HepG2 (cell line): ENCODE results near the gene PRKCE. TPM values are rescaled to one million over a fixed set of nuclear protein-coding genes. Genes with fewer than 3 reads are reported as not detected.

Experiments used
- ATAC-seq: fragments of 200-7000 bp; cut with Tn5 transposase; 3 replicates; pipeline ENCODE4 v1.9.1; 2020; ENCODE audit warnings: mild to moderate bottlenecking, moderate library complexity
- BruUV-seq: library from RNA; stranded (reverse); fragments of 400-500 nt; replicated peaks from 2 replicates; lab custom pipeline; 2021; lab: Mats Ljungman, UMichigan
- CTCF ChIA-PET: fragments of 300-600 bp; formaldehyde crosslinking; extraction: SDS; loops from one replicate; lab custom pipeline; 2021; ENCODE audit warnings: low total read pairs, inconsistent platforms, low intra/inter-chr PET ratio; lab: Yijun Ruan, JAX
- POLR2A ChIA-PET: fragments of 350-600 bp; sonication (Branson Sonifier 250); formaldehyde crosslinking; loops from one replicate; lab custom pipeline; 2020; ENCODE audit warnings: antibody characterized with exemption, inconsistent platforms; lab: Yijun Ruan, JAX
- DNase-seq: peaks from one replicate; pipeline ENCODE4 v3.0.0-alpha.2; 2015; ENCODE audit warnings: low spot score
- FAIRE-seq: peaks from 3 replicates; lab custom pipeline; 2011; peaks lifted over from hg19 to GRCh38; lab: Jason Lieb, UNC
- H2AFZ ChIP-seq: one replicate; pipeline ENCODE4 v1.6.1; 2011; ENCODE audit warnings: low read length, inconsistent platforms
- H3K27ac ChIP-seq: fragments of 300-600 bp; 3 replicates; pipeline ENCODE4 v1.8.0; 2011; ENCODE audit warnings: mixed run types, mild to moderate bottlenecking, mixed read lengths, low read length, inconsistent platforms; ENCODE audit not compliant: insufficient read depth; ENCODE audit errors: extremely low read length
- H3K27me3 ChIP-seq, 2 experiments: fragments of 200-600 bp in 1 of 2; 2 replicates in 1 of 2; 3 replicates in 1 of 2; pipeline versions ENCODE4 v1.6.0 to v1.8.0; 2011; ENCODE audit warnings: low read length in 2 of 2, mild to moderate bottlenecking in 2 of 2, moderate library complexity in 2 of 2, inconsistent platforms in 1 of 2; ENCODE audit not compliant: insufficient read depth in 2 of 2, control insufficient read depth in 1 of 2
- H3K36me3 ChIP-seq, 2 experiments: fragments of 200-600 bp in 1 of 2; replicated peaks in 1 of 2; 2 replicates in 1 of 2; 3 replicates in 1 of 2; pipeline versions ENCODE4 v1.5.1 to v1.8.0; 2011; ENCODE audit warnings: low read length in 2 of 2, inconsistent platforms in 1 of 2; ENCODE audit not compliant: insufficient read depth in 2 of 2, control insufficient read depth in 1 of 2
- H3K4me1 ChIP-seq: 2 replicates; pipeline ENCODE4 v1.5.1; 2012; ENCODE audit warnings: low read length, inconsistent platforms; ENCODE audit not compliant: insufficient read depth
- H3K4me2 ChIP-seq: 2 replicates; pipeline ENCODE4 v1.6.0; 2011; ENCODE audit warnings: low read depth, low read length, inconsistent platforms
- H3K4me3 ChIP-seq, 3 experiments: fragments of 200-600 bp in 1 of 3; sonication (generic), shearing (Covaris generic) in 1 of 3; replicated peaks in 1 of 3; 2 replicates each; pipeline ENCODE4 v1.5.1; 2011 to 2016; ENCODE audit warnings: low read length in 3 of 3, inconsistent platforms in 2 of 3, low read depth in 2 of 3, mild to moderate bottlenecking in 2 of 3, control low read depth in 1 of 3, mixed read lengths in 1 of 3; ENCODE audit not compliant: insufficient read depth in 1 of 3
- H3K79me2 ChIP-seq: one replicate; pipeline ENCODE4 v1.6.1; 2011; ENCODE audit warnings: low read length, inconsistent platforms; ENCODE audit not compliant: insufficient read depth
- H3K9ac ChIP-seq: 2 replicates; pipeline ENCODE4 v1.6.0; 2011; ENCODE audit warnings: mild to moderate bottlenecking, low read depth, low read length, inconsistent platforms; ENCODE audit not compliant: insufficient read depth
- H3K9me3 ChIP-seq: 2 replicates; pipeline ENCODE4 v1.5.1; 2012; ENCODE audit warnings: mild to moderate bottlenecking, low read length
- H4K20me1 ChIP-seq: 2 replicates; pipeline ENCODE4 v1.6.0; 2011; ENCODE audit warnings: inconsistent platforms, mild to moderate bottlenecking, low read length, moderate library complexity; ENCODE audit not compliant: insufficient read depth
- CEBPZ ChIP-seq: IDR thresholded peaks from 2 replicates; pipeline ENCODE4 v1.6.1; 2012; ENCODE audit warnings: low read length, improper control_type of control experiment
- EED ChIP-seq: sonication (generic); formaldehyde crosslinking; IDR thresholded peaks from 2 replicates; pipeline ENCODE4 v1.5.0; 2020; ENCODE audit warnings: mild to moderate bottlenecking, missing genetic modification reagents
- HIVEP1 ChIP-seq: sonication (generic); formaldehyde crosslinking; IDR thresholded peaks from 2 replicates; pipeline ENCODE4 v1.4.0; 2020; ENCODE audit warnings: mild to moderate bottlenecking, missing genetic modification reagents
- KLF13 ChIP-seq: sonication (generic); formaldehyde crosslinking; IDR thresholded peaks from 2 replicates; pipeline ENCODE4 v1.4.0; 2020; ENCODE audit warnings: mild to moderate bottlenecking, missing genetic modification reagents
- MED8 ChIP-seq: sonication (generic); formaldehyde crosslinking; IDR thresholded peaks from 2 replicates; pipeline ENCODE4 v1.8.1; 2023; ENCODE audit warnings: mild to moderate bottlenecking, missing genetic modification reagents; ENCODE audit not compliant: insufficient replicate concordance
- PHF5A ChIP-seq: IDR thresholded peaks from one replicate; pipeline ENCODE4 v1.6.1; 2018; ENCODE audit warnings: low read depth, missing genetic modification reagents; ENCODE audit not compliant: unreplicated experiment
- RBM22 ChIP-seq: fragments of 200-400 bp; formaldehyde crosslinking; optimal IDR thresholded peaks from 2 replicates; pipeline ENCODE3; 2017; ENCODE audit warnings: mild to moderate bottlenecking, low read length, moderate library complexity
- THRA ChIP-seq: sonication (generic); formaldehyde crosslinking; IDR thresholded peaks from 2 replicates; pipeline ENCODE4 v1.4.0; 2020; ENCODE audit warnings: missing genetic modification reagents, borderline replicate concordance
- ZBTB7A ChIP-seq: sonication (generic); formaldehyde crosslinking; IDR thresholded peaks from 2 replicates; pipeline ENCODE4 v1.8.0; 2022; ENCODE audit warnings: mild to moderate bottlenecking, missing genetic modification reagents
- ZFY ChIP-seq: sonication (generic); formaldehyde crosslinking; IDR thresholded peaks from 2 replicates; pipeline ENCODE4 v1.4.0; 2020; ENCODE audit warnings: missing genetic modification reagents
- ZNF17 ChIP-seq: sonication (generic); formaldehyde crosslinking; IDR thresholded peaks from 2 replicates; pipeline ENCODE4 v1.5.0; 2020; ENCODE audit warnings: mild to moderate bottlenecking, missing genetic modification reagents
- ZNF234 ChIP-seq: sonication (generic); formaldehyde crosslinking; conservative IDR thresholded peaks from 2 replicates; pipeline ENCODE4 v1.5.1; 2020; ENCODE audit warnings: mild to moderate bottlenecking, missing genetic modification reagents
- ZNF337 ChIP-seq: sonication (generic); formaldehyde crosslinking; IDR thresholded peaks from 2 replicates; pipeline ENCODE4 v1.5.1; 2020; ENCODE audit warnings: missing genetic modification reagents, low read depth, mild to moderate bottlenecking, borderline replicate concordance
- WGBS: methylation state at CpG from one replicate; pipeline ENCODE4 v1.1.6; 2017; ENCODE audit warnings: low lambda C conversion rate; 5-methylcytosine and 5-hydroxymethylcytosine counted together
- in situ Hi-C: cut with HindIII; loops from 2 replicates; pipeline ENCODE4 v1.10.0; 2017; ENCODE audit warnings: low pct_unique_long_range_greater_than_20kb; ENCODE audit not compliant: extremely low pct_ligation_motif_present
- intact Hi-C: fragments of 100-400 bp; cut with micrococcal nuclease; formaldehyde crosslinking; loops from one replicate; pipeline ENCODE4 v1.10.0; 2022; ENCODE audit not compliant: unreplicated experiment
- polyA plus RNA-seq, 8 experiments: library from polyadenylated mRNA; depleted of rRNA in 3 of 8; stranded (reverse) in 7 of 8; unstranded in 1 of 8; fragments of >200 nt; fragmentation: Illumina TruSeq in 4 of 8; extraction: Trizol in 4 of 8; gene quantifications; 2 replicates each; pipeline versions ENCODE4 v1.2.1 to v1.2.3, GENCODE V29; 2011 to 2016; ENCODE audit warnings: low read depth in 4 of 8, missing spikeins in 1 of 8, mixed read lengths in 1 of 8; ENCODE audit not compliant: insufficient read depth in 1 of 8
- total RNA-seq, 5 experiments: library from RNA; depleted of rRNA; stranded (reverse); fragments of >200 nt; fragmentation: Illumina TruSeq; extraction: Trizol; gene quantifications; 2 replicates each; pipeline ENCODE4 v1.2.3, GENCODE V29; 2016; ENCODE audit warnings: low read depth in 1 of 5

Gene PRKCE
- total and polyA plus RNA-seq, 2 of the 13 experiments (the other 11 are each of a cell fraction or from before 2014, with no cell fraction given): 1.0 to 3.9 TPM

DNA sequence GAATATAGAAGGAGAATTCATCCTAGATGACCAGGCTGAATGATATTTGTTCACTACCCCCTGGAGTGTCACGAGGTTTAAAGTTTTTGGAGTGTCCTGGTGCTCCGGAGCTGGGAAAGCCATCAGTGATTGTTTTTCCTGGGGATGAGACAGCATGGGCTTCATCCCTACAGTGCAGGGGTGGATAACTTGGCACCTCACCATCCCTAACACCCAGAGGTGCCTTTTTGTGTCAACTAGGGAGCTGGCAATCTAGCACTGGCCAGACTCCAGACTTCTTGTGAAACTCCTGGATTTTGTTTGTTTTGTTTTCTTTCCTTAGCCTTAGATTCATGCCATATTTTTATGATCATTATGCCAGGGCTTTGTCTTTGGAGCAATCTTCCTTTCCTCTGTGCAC lies 164.8 kb downstream of the PRKCE start:
- H3K9me3 ChIP-seq: no peaks in the 10 kb centered on the region
- no peak for ATAC-seq
- TF ChIP-seq RBM22 (no peak), ZNF234 (CRISPR knock-in tag) (no peak), ZNF337 (CRISPR knock-in tag) (no peak), PHF5A (CRISPR knock-in tag) (no peak), ZBTB7A (CRISPR knock-in tag) (no peak), THRA (CRISPR knock-in tag) (no peak), HIVEP1 (CRISPR knock-in tag) (no peak), EED (CRISPR knock-in tag) (no peak), ZNF17 (CRISPR knock-in tag) (no peak), CEBPZ (no peak), KLF13 (CRISPR knock-in tag) (no peak), MED8 (no peak), ZFY (CRISPR knock-in tag) (no peak)
- TF ChIP-seq, all 625 proteins: peak for 0
- no peaks in the 10 kb centered on the region for H4K20me1 ChIP-seq
- WGBS: 42% methylated on average over 2 of the region's 2 CpGs
- in situ Hi-C loops: no loop called here
- H3K4me1 ChIP-seq: no peaks in the 10 kb centered on the region
- FAIRE-seq (no peak), DNase-seq (no peak)
- H3K79me2 ChIP-seq: no peaks in the 10 kb centered on the region
- BruUV-seq: no TSS peak
- H2AFZ ChIP-seq: no peak overlapping the region
- ChIA-PET CTCF (no interaction called here), POLR2A (no interaction called here)
- no peak overlapping the region for H3K4me2 ChIP-seq
- H3K36me3 ChIP-seq: no peaks in the 10 kb centered on the region
- intact Hi-C loops: no loop called here
- no peak overlapping the region for H3K9ac ChIP-seq
- H3K27me3 ChIP-seq: peaks cover 1 to 3% of the 10 kb centered on the region in 2 experiments; a peak in 1 of 5 replicates
- H3K4me3 ChIP-seq: no peak overlapping the region
- H3K27ac ChIP-seq: no peak overlapping the region
